HG03280 (cell line): ENCODE results near the gene ABTB2.
"Not testable (repeated sequence)": the region's sequence is repeated elsewhere in the genome, so short reads cannot be mapped to it uniquely, and the experiment has no call there.

Source experiments
- ATAC-seq: cut with Tn5 transposase; IDR thresholded peaks from one replicate; pipeline ENCODE4 v1.9.1; 2021; ENCODE audit warnings: mild to moderate bottlenecking, moderate library complexity; ENCODE audit not compliant: unreplicated experiment

Gene ABTB2

GRCh38 chr11:34218756-34219155 lies 139.1 kb downstream of the ABTB2 start:
- not testable (repeated sequence) for ATAC-seq

GRCh38 chr11:34218067-34218466 lies 139.7 kb downstream of the ABTB2 start:
- no peak for ATAC-seq

- no peak for ATAC-seq
These were observed 141.1 kb downstream of the ABTB2 start for GRCh38 chr11:34216706-34217105.

- ATAC-seq, result no peak
These were observed 141.9 kb downstream of the ABTB2 start for GRCh38 chr11:34215806-34216453.

- no peak for ATAC-seq
These were observed 142.6 kb downstream of the ABTB2 start for GRCh38 chr11:34214961-34215805.

- ATAC-seq, result no peak
These were observed 144.4 kb downstream of the ABTB2 start for GRCh38 chr11:34213366-34213765.

- ATAC-seq, result no peak
These were observed 145.2 kb downstream of the ABTB2 start for GRCh38 chr11:34212566-34212965.

DNA sequence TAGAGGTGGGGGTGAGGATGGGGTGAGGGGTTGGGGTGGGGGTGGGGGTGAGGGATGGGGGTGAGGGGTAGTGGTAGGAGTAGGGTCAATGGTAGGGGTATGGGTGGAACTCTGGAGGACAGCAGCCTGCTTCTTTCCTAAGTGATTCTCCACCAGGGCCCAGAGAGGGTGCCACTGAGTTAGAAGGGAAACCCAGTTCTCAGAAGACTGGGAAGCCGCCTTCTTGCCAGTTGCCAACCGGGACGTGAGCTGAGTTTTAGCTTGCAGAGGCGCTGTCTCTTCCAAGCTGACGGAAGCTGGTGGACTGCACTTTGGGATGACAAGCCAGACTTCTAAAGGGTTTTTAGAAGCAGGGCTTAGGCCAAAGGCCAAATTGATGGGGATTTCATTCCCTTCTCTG lies 148.0 kb downstream of the ABTB2 start:
- no peak for ATAC-seq

GRCh38 chr11:34208266-34209135 lies 149.3 kb downstream of the ABTB2 start:
- no peak for ATAC-seq

- ATAC-seq, result no peak
These were observed 150.2 kb downstream of the ABTB2 start for GRCh38 chr11:34207487-34208180.

DNA sequence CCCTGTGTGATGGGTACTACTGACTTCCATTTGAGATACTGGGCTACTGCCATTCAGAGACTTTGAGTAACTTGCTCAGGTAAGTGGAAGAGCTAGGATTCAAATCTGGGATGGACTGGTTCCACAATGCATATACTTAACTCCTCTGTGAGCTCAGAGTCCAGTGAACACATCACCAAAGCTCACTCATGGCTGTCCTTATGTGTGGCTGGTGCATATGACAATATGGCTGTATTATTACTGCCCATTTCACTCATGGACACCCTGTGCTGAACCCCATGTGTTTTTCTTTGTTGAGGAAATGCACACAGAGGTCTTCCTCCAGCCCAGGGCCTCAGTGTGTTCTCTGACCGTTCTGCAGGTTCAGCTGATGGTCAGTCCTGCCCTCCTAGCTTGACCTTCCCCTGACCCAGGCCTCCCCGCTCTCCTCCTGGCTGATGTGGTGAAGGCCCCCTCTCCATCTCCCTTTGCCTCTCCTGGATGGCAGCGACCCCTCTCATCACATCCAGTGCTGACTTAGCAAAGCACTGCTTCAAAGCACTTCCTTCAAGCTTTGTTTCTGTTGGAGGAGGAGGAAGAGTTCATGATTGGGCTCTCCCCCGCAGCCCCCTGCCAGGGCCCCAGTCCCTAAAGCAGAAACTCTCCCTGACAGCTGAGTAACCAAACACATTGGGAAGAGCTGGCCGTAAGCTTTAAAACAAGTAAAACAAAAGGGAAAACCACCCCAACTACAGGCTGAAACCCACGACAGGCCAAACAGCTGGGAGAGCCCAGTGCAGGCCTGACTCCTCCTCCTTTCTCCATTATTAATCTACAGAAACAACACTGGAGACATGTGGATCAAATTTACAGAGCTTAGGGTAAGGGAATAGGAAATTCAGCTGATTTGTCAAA lies 151.2 kb downstream of the ABTB2 start:
- ATAC-seq, result no peak

DNA sequence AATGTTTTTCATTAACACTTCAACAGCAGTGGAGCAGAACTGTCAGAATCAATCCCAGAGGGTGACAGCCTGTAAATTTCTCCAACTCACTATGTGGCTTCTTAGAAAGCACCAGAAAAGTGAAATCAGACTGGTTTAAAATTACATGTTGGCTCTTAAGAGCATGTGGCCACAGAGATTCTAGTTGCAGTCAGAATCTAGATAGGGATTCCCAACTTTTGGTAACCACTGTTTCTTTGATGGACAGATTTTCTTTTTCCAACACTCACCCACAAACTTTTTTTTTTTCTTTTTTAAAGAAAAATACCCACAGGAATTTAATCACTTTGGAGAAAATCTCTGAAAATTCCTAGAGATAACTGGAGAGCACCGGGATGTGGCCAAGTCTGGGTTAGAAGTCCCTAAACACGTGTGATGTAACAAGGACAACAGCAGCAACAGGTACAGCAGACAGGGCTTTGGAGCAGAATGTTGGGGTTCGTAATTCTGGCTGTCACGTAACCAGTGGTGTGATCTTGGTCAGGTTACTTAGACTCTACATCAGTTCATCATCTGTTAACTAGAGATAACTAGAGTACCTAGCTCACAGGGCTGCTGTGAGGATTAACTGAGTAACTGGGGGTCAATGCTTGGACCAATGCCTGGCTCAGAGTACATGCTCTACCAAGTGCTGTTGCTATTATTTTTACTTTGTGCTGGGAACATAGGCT lies 152.3 kb downstream of the ABTB2 start:
- ATAC-seq, result no peak

- no peak for ATAC-seq
These were observed 153.2 kb downstream of the ABTB2 start for GRCh38 chr11:34204396-34205279.

DNA sequence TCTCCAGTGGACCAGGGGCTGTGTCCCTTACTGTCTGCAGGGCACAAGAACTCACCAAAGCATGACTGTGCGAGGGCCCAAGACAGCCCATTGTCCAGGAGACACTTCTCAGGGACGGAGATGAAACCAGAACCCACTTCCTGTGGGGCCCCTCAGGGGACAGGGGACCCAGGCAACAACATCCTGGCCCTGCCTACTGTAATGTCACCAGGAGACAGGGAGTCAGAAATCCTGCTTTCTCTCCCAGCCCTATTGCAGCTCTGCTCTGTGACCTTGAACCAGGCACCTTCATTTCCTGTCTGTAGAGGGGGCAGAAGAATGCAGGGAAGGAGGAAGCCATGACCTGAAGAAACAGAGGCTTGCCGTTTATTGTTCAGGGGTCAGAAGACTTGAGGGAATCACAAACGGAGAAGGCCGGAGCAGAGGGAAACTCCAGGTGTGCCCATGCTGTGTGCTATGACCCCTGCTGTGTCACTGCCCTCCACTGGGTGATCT lies 154.4 kb downstream of the ABTB2 start:
- no peak for ATAC-seq

DNA sequence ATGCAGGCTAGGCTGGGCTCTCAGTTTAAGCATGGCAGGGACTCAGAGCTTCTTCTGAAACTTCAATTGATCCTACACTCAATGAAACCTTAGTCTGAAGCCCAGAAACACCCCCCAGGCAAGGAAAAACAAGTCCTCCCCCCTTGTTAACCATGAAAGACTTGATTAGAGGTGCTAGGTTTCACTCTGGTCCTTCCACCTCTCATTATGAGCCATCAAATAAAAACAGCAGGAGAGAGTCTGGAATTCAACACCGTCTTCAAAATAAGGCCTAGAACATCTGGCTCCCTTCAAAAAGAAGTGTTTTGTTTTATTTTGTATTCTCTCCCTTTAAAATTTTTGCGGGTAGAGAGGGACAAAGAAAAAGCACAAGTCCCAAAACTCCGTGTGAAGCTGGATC lies 156.7 kb downstream of the ABTB2 start:
- no peak for ATAC-seq

DNA sequence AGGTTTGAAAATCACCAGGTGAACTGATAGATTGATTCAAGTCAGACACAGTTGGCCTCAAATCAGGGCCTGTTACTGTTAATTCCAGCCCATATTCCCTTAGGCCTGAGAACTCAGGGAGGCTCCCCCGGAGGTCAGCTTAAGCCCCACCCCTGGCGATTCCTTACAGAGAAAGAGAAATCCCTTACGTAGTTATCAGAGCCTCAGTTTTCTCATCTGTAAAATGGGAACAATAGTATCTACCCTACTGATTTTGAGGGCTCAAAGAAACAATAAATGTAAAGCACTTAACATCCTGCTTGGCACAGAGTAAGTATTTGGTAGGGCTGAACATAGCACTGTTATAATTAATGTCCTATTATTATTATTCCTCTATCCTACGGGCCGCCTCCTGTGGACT lies 158.3 kb downstream of the ABTB2 start:
- no peak for ATAC-seq

GRCh38 chr11:34198523-34198922 lies 159.3 kb downstream of the ABTB2 start:
- no peak for ATAC-seq

GRCh38 chr11:34197256-34197655 lies 160.6 kb downstream of the ABTB2 start:
- no peak for ATAC-seq
